DND-41 (cell line): ENCODE results near the gene CRTAC1.

ENCODE experiments used
- ATAC-seq: fragments of 200-7000 bp; cut with Tn5 transposase; 3 replicates; pipeline ENCODE4 v1.9.1; 2021; ENCODE audit warnings: low read depth; ENCODE audit not compliant: insufficient read depth
- DNase-seq: peaks from one replicate; pipeline ENCODE4 v3.0.0-alpha.2; 2020
- H2AFZ ChIP-seq: 2 replicates; pipeline ENCODE4 v1.6.0; 2012; ENCODE audit warnings: low read depth, low read length
- H3K27ac ChIP-seq: 2 replicates; pipeline ENCODE4 v1.5.1; 2012; ENCODE audit warnings: low read length, inconsistent platforms
- H3K27me3 ChIP-seq: fragments of 200-600 bp; sonication (generic); 2 replicates; pipeline ENCODE4 v1.6.0; 2012; ENCODE audit warnings: low read length, mild to moderate bottlenecking, inconsistent platforms; ENCODE audit not compliant: insufficient read depth, poor library complexity
- H3K36me3 ChIP-seq: 2 replicates; pipeline ENCODE4 v1.5.1; 2012; ENCODE audit warnings: low read length, inconsistent platforms; ENCODE audit not compliant: insufficient read depth
- H3K4me1 ChIP-seq: 2 replicates; pipeline ENCODE4 v1.5.1; 2012; ENCODE audit warnings: mild to moderate bottlenecking, low read length; ENCODE audit not compliant: insufficient read depth
- H3K4me2 ChIP-seq: 2 replicates; pipeline ENCODE4 v1.6.0; 2012; ENCODE audit warnings: mild to moderate bottlenecking, moderate library complexity, low read length, inconsistent platforms; ENCODE audit not compliant: insufficient read depth
- H3K4me3 ChIP-seq, 2 experiments: fragments of 200-600 bp in 1 of 2; shearing (Covaris generic) in 1 of 2; 2 replicates each; pipeline ENCODE4 v1.5.1; 2012 to 2016; ENCODE audit warnings: inconsistent platforms in 2 of 2, low read length in 2 of 2, mild to moderate bottlenecking in 2 of 2, low read depth in 1 of 2, moderate library complexity in 1 of 2
- H3K79me2 ChIP-seq: 2 replicates; pipeline ENCODE4 v1.6.0; 2012; ENCODE audit warnings: low read length, inconsistent platforms; ENCODE audit not compliant: insufficient read depth
- H3K9ac ChIP-seq: 2 replicates; pipeline ENCODE4 v1.6.0; 2012; ENCODE audit warnings: low read depth, mild to moderate bottlenecking, inconsistent platforms, low read length, moderate library complexity
- H3K9me3 ChIP-seq: 2 replicates; pipeline ENCODE4 v1.5.1; 2012; ENCODE audit warnings: low read length, moderate library complexity, mild to moderate bottlenecking, inconsistent platforms; ENCODE audit not compliant: insufficient read depth, severe bottlenecking
- H4K20me1 ChIP-seq: 2 replicates; pipeline ENCODE4 v1.6.0; 2012; ENCODE audit warnings: low read length; ENCODE audit not compliant: insufficient read depth
- EZH2 ChIP-seq: IDR thresholded peaks from 3 replicates; pipeline ENCODE4 v1.6.1; 2012; ENCODE audit warnings: borderline replicate concordance, low read depth, mild to moderate bottlenecking, moderate library complexity, low read length, inconsistent platforms; ENCODE audit not compliant: severe bottlenecking
- TF ChIP-seq, protein P1 (sequence below): IDR thresholded peaks from 2 replicates; pipeline ENCODE4 v1.5.1; 2012; ENCODE audit warnings: borderline replicate concordance, low read length, moderate library complexity, mild to moderate bottlenecking; ENCODE audit not compliant: poor library complexity, severe bottlenecking; ENCODE audit errors: extremely low read depth

CRTAC1 gene

GRCh38 chr10:97866524-97867219 lies 163.7 kb downstream of the CRTAC1 start:
- Histone ChIP-seq H3K36me3 (no peaks in the 10 kb centered on the region), H3K4me3 (no peak overlapping the region), H3K4me1 (peaks cover 11% of the 10 kb centered on the region), H3K4me2 (no peak overlapping the region), H3K9me3 (no peaks in the 10 kb centered on the region), H2AFZ (no peak overlapping the region), H3K27ac (no peak overlapping the region), H3K79me2 (no peaks in the 10 kb centered on the region), H4K20me1 (no peaks in the 10 kb centered on the region), H3K9ac (no peak overlapping the region), H3K27me3 (peaks cover 13% of the 10 kb centered on the region)
- no peak for TF ChIP-seq EZH2
- TF ChIP-seq, protein P1, sequence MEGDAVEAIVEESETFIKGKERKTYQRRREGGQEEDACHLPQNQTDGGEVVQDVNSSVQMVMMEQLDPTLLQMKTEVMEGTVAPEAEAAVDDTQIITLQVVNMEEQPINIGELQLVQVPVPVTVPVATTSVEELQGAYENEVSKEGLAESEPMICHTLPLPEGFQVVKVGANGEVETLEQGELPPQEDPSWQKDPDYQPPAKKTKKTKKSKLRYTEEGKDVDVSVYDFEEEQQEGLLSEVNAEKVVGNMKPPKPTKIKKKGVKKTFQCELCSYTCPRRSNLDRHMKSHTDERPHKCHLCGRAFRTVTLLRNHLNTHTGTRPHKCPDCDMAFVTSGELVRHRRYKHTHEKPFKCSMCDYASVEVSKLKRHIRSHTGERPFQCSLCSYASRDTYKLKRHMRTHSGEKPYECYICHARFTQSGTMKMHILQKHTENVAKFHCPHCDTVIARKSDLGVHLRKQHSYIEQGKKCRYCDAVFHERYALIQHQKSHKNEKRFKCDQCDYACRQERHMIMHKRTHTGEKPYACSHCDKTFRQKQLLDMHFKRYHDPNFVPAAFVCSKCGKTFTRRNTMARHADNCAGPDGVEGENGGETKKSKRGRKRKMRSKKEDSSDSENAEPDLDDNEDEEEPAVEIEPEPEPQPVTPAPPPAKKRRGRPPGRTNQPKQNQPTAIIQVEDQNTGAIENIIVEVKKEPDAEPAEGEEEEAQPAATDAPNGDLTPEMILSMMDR: no peak
- DNase-seq (no peak), ATAC-seq (no peak)

- Histone ChIP-seq H4K20me1 (no peaks in the 10 kb centered on the region), H3K36me3 (no peaks in the 10 kb centered on the region), H3K9me3 (no peaks in the 10 kb centered on the region), H3K4me3 (no peak overlapping the region), H3K79me2 (no peaks in the 10 kb centered on the region), H2AFZ (no peak overlapping the region), H3K4me2 (no peak overlapping the region), H3K27ac (no peak overlapping the region), H3K9ac (no peak overlapping the region), H3K27me3 (peaks cover 22% of the 10 kb centered on the region), H3K4me1 (peaks cover 11% of the 10 kb centered on the region)
- no peak for DNase-seq
- ATAC-seq: no peak
- TF ChIP-seq EZH2: no peak
- TF ChIP-seq, protein P1: no peak
These were observed 164.9 kb downstream of the CRTAC1 start for GRCh38 chr10:97865488-97865887.

GRCh38 chr10:97863808-97864207 lies 166.6 kb downstream of the CRTAC1 start:
- no peak for ATAC-seq
- Histone ChIP-seq H3K4me3 (no peak overlapping the region), H3K4me1 (peaks cover under 1% of the 10 kb centered on the region), H3K27ac (no peak overlapping the region), H3K9me3 (no peaks in the 10 kb centered on the region), H3K4me2 (no peak overlapping the region), H3K9ac (no peak overlapping the region), H3K27me3 (peaks cover 22% of the 10 kb centered on the region), H4K20me1 (no peaks in the 10 kb centered on the region), H2AFZ (no peak overlapping the region), H3K36me3 (no peaks in the 10 kb centered on the region), H3K79me2 (no peaks in the 10 kb centered on the region)
- TF ChIP-seq EZH2: no peak
- TF ChIP-seq, protein P1: no peak
- DNase-seq: no peak
